Lower leg skin (tissue), 3 donors: ENCODE data around the gene NISCH.

Source experiments
- POLR2A ChIP-seq, 2 donors: fragments of 450-650 bp; IDR thresholded peaks; one replicate each; pipeline ENCODE4 v1.6.1; 2016 to 2017; ENCODE audit warnings: antibody characterized with exemption in 2 of 2, mild to moderate bottlenecking in 1 of 2, moderate library complexity in 1 of 2
- TF ChIP-seq, protein P1 (sequence below), 3 donors: fragments of 450-650 bp; IDR thresholded peaks; one replicate each; pipeline ENCODE4 v1.5.1; 2016; ENCODE audit warnings: antibody characterized with exemption in 3 of 3, mild to moderate bottlenecking in 3 of 3, moderate library complexity in 2 of 3

DNA sequence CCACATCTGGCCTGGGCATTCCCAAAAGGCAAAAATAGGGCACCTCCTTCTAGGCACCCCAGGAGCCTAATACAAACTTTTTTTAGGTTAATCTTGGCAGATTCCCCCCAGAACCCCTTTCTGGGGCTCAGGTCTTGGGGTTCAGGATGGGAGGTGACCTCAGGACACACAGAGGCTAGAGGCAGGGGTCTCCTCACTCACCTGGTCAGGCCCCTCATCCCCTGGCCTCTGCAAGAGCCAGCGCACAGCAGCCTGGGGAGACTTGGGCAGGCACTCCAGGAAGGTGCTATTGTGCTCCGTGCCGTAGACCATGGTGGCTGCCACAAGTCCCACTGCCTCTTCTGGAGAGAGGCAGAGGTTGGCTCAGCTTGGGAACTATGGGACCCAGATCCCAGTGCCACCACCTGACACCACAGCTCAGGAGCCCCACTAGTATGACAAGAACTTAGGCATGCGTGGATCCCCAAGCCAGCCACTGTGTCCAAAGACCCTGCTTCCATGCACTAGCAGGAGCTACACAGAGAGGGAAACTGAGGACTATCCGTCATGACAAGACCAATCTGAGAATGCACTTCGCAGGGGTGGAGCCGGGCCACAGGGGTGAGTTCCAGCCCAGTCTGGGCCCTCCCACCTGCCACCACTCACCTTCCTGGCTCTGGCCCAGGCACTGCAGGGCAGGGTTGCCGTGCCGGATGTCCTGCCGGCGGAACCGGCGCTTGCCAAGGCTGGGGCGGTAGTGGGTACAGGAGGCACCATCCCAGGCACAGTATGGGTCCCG lies 17.9 kb upstream of the NISCH start:
- TF ChIP-seq, protein P1, sequence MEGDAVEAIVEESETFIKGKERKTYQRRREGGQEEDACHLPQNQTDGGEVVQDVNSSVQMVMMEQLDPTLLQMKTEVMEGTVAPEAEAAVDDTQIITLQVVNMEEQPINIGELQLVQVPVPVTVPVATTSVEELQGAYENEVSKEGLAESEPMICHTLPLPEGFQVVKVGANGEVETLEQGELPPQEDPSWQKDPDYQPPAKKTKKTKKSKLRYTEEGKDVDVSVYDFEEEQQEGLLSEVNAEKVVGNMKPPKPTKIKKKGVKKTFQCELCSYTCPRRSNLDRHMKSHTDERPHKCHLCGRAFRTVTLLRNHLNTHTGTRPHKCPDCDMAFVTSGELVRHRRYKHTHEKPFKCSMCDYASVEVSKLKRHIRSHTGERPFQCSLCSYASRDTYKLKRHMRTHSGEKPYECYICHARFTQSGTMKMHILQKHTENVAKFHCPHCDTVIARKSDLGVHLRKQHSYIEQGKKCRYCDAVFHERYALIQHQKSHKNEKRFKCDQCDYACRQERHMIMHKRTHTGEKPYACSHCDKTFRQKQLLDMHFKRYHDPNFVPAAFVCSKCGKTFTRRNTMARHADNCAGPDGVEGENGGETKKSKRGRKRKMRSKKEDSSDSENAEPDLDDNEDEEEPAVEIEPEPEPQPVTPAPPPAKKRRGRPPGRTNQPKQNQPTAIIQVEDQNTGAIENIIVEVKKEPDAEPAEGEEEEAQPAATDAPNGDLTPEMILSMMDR (IDR thresholded peaks at IDR 0.05) = no peak
- TF ChIP-seq POLR2A (IDR thresholded peaks at IDR 0.05) = no peak
